IgD-negative memory B cell (primary cell): ENCODE data around the gene NACAD. TPM values are rescaled to one million over a fixed set of nuclear protein-coding genes. Genes with fewer than 3 reads are reported as not detected.

Experiments used
- H3K27ac Mint-ChIP-seq, 3 donors: one replicate each; pipeline ENCODE4 v1.8.0; 2020 to 2022; ENCODE audit warnings: mild to moderate bottlenecking in 3 of 3, mixed read lengths in 3 of 3, moderate library complexity in 1 of 3
- H3K27me3 Mint-ChIP-seq: one replicate; pipeline ENCODE4 v1.8.0; 2021; ENCODE audit warnings: mixed read lengths
- H3K36me3 Mint-ChIP-seq: one replicate; pipeline ENCODE4 v1.8.0; 2020; ENCODE audit warnings: mild to moderate bottlenecking, mixed read lengths
- H3K4me1 Mint-ChIP-seq, 3 donors: one replicate each; pipeline ENCODE4 v1.8.0; 2020 to 2022; ENCODE audit warnings: mixed read lengths in 3 of 3, mild to moderate bottlenecking in 1 of 3
- H3K4me3 Mint-ChIP-seq, 4 donors: one replicate each; pipeline ENCODE4 v1.8.0; 2020 to 2022; ENCODE audit warnings: mild to moderate bottlenecking in 4 of 4, mixed read lengths in 4 of 4, moderate library complexity in 3 of 4
- H3K9me3 Mint-ChIP-seq, 3 donors: one replicate each; pipeline ENCODE4 v1.8.0; 2020 to 2021; ENCODE audit warnings: mixed read lengths in 3 of 3, mild to moderate bottlenecking in 1 of 3
- polyA plus RNA-seq: library from polyadenylated mRNA; unstranded; fragments of 300-500 nt; fragmentation: Illumina TruSeq; gene quantifications from one replicate; pipeline ENCODE4 v1.2.3, GENCODE V29; 2021

Gene NACAD
- polyA plus RNA-seq, 1 donor from 2014 or later = not detected

DNA sequence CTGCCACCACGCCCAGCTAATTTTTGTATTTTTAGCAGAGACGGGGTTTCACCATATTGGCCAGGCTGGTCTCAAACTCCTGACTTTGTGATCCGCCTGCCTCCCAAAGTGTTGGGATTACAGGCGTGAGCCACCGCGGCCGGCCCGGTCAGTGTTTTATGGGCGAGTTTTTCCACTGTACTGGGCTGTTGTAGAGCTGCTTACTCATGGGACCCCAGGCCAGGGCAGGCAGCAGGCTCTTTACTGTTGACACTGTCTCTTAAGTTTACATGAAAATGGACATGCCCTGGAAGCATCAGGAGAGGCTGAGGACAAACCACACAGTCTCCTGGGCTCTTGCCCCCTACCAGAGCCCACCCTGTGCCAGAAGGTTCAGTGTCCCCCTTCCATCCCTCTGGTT, 11.2 kb downstream of the NACAD start:
- H3K27ac Mint-ChIP-seq = no peak overlapping the region
- H3K4me1 Mint-ChIP-seq = peaks cover 0 to 3% (median 0%) of the 10 kb centered on the region in 3 donors

DNA sequence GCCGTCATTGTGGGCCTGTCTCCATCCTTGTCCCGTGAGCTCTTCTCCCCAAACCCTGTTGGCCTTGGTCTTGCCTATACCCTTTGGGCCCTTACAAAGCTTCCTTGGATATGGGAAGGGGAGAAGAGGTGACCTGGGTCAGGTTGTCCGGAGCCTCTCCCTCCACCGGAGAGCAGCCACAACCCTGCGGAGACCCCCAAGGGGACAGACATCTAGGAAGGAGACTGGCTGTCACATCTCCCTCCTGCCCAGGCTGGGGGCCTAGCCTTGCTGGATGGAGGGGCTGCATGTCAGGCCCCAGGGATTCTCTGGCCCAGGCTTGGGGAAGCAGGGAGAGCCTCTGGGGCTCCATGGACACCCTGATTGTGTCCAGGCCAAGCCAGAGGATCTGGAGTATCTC, 11.8 kb downstream of the NACAD start:
- no peaks in the 10 kb centered on the region for H3K36me3 Mint-ChIP-seq
- no peaks in the 10 kb centered on the region for H3K9me3 Mint-ChIP-seq
- peaks cover 0 to 3% (median 0%) of the 10 kb centered on the region in 3 donors for H3K4me1 Mint-ChIP-seq
- peak overlapping the region in 1 of 3 donors; percentile 39 for H3K27ac Mint-ChIP-seq
- no peak overlapping the region for H3K4me3 Mint-ChIP-seq
- no peaks in the 10 kb centered on the region for H3K27me3 Mint-ChIP-seq

More for the DNA sequence above, 11.2 kb downstream of the NACAD start:
- Mint-ChIP-seq H3K36me3 (no peaks in the 10 kb centered on the region), H3K4me3 (no peak overlapping the region), H3K9me3 (no peaks in the 10 kb centered on the region), H3K27me3 (no peaks in the 10 kb centered on the region)

DNA sequence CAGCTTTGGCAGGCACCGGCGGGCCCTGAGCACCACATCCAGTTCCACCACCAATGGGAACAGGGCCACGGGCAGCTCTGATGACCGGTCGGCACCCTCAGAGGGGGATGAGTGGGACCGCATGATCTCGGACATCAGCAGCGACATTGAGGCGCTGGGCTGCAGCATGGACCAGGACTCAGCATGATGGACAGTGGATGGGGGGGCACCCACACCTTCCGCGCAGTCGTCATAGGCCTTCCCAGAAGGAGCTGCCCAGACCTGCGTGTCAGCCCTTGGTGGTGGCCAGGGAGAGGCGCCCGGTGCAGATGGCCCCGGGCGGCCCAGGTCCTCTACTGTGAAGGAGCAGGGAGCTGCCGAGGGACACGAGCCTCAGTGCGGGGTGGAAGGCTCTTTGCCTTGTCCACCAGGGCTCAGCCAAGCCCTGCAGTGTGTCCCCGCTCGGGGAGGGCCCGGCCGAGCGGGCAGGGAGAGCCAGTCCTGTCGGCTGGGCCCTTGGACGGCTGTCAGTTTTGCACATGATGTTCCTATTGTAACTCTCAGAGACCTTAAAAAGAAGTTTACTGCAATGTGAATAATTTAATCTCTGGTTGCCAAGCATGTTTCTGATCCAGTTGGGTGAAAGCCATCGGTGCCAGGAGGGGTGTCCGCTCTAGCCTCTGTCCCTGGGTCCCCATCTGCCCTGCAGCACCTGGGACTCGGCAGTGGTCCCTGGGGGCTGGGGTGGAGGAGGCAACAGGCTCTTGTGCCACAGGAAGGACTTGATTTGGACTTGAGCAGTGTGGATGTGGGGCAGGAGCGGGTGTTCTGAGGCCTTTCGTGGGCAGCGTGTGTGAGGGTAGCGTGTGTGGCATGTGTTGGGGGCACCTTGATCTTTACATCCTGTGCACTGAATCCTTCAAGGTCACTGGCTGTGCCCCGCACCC, 12.6 kb downstream of the NACAD start:
- H3K27me3 Mint-ChIP-seq = no peaks in the 10 kb centered on the region
- no peak overlapping the region for H3K4me3 Mint-ChIP-seq
- peak overlapping the region in 1 of 3 donors; percentile 39 for H3K27ac Mint-ChIP-seq
- no peaks in the 10 kb centered on the region for H3K9me3 Mint-ChIP-seq
- peaks cover 0 to 3% (median 3%) of the 10 kb centered on the region in 3 donors for H3K4me1 Mint-ChIP-seq
- H3K36me3 Mint-ChIP-seq = no peaks in the 10 kb centered on the region

DNA sequence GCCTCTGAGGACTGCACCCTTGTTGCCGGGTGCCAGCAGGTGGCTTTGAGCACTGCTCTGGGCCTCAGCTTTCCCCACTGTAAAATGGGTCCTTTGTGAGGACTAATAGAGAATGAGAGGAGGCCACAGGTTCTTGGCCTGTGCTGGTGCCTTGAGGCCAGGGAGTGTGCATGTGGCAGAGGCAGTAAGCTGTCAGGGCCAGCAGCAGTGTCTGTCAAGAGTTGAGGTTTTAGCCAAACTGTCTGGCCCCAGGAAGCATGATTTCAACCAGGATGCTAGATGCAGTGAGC, 13.5 kb downstream of the NACAD start:
- Mint-ChIP-seq H3K36me3 (no peaks in the 10 kb centered on the region), H3K4me3 (no peak overlapping the region), H3K27me3 (no peaks in the 10 kb centered on the region), H3K9me3 (no peaks in the 10 kb centered on the region), H3K27ac (no peak overlapping the region), H3K4me1 (peaks cover 0 to 3% (median 3%) of the 10 kb centered on the region in 3 donors)

DNA sequence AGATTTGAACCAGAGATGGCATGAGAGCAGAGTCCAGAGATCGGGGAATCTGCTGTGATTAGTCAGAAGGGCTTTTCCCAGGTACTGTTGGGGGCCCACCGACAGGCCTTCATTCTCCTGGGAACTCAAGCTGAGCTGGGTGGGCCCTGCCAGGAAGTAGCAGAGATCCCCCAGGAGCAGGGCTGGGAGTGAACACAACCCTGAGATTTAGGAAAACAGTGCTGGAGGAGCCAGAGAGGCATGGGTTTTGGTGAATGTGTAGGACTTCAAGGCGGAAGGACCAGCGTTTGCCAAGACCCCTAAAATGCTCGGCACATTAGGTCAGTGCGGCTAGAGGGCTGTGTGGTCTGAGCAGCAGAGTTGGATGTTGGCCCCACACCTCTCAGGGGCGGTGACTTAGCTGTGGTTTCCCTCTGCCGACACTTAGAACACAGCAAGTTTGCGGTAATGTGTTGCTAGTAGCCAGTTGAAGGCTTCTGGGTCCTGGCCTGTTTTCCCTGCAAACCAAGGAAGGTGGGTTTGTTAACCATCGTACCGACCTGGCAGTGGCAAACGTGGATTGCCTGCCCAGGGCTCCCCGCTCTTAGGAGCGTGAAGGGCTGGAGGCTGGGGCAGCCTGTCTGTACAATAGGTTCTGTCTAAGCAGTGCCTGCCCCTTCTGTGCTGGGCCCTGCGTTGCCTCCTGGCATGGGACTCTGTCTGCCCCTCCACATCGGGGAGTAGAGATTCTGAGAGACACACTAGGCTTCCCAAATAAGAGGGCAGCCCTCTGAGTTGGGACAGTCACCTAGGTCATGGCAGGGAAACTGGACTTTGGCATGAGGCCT, 14.0 kb downstream of the NACAD start:
- Mint-ChIP-seq H3K36me3 (no peaks in the 10 kb centered on the region), H3K4me3 (no peak overlapping the region), H3K27me3 (no peaks in the 10 kb centered on the region), H3K27ac (no peak overlapping the region), H3K9me3 (no peaks in the 10 kb centered on the region), H3K4me1 (peaks cover 0 to 3% (median 3%) of the 10 kb centered on the region in 3 donors)

DNA sequence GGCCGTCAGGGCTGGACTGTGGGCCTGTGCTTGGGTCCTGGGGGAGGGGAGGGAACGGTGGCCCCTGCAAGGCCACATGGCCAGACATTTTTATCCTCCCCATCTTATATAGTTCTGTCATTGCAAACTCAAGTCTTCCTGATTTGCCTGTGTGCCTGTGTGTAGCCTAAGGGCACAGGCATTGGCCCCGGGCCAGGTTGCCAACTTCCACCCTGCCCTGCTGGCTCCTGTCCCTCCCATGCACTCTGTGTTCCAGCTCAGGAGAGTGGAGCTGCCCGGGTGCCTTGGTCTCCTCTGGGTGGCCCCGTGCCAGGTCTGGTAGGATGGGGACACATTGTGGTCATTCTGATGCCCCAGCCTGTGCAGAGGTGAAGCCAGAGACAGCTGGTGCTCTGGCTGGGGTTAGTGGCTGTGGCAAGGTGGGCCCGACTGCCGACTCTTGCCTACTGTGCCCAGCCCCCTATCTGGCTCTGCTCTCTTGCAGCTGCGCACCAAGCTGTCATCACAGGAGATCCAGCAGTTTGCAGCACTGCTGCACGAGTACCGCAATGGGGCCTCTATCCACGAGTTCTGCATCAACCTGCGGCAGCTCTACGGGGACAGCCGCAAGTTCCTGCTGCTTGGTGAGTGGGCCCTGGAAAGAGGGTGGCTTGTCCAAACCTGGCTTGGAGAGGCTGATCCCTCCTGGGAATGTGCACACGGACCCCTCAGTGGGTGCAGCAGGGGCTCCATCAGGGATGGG, 14.8 kb downstream of the NACAD start:
- H3K36me3 Mint-ChIP-seq = peaks cover 2% of the 10 kb centered on the region
- H3K9me3 Mint-ChIP-seq = no peaks in the 10 kb centered on the region
- peak overlapping the region in 1 of 3 donors; percentile 23 for H3K27ac Mint-ChIP-seq
- no peaks in the 10 kb centered on the region for H3K27me3 Mint-ChIP-seq
- H3K4me3 Mint-ChIP-seq = no peak overlapping the region
- H3K4me1 Mint-ChIP-seq = peaks cover 0 to 6% (median 3%) of the 10 kb centered on the region in 3 donors

DNA sequence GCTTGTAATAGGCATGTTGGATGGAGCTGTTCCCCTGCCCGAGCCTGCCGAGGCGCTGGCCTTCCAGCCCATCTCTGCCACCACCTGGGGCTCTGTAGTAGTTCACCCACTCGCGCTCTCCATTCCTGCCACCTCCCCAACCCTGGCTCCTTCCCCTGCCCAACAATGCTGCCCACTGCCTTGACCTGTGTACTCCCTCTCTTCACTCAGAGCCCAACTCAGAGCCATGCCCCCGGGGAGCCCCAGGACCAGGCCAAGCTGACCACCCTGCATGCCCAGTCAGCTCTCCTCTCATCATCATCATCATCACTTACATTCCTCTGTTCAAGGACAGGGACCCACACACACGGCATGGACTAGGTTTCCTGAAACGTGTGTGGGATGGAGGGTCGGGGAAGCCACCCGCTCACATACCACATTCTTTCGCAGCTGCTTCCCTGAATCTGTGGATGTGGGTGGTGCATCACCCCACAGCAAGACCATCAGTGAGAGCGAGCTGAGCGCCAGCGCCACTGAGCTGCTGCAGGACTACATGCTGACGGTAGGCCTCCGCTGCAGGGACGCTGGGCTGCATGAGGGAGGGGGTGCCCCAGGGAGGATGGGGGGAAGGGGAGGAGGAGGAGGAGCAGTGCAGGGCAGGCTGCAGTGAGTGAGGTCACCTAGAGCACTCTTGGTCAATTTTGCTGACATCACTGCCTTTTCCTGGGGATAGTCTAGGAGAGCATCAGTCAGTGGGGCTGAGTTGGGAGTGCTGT, 15.6 kb downstream of the NACAD start:
- peaks cover 2% of the 10 kb centered on the region for H3K36me3 Mint-ChIP-seq
- peaks cover 0 to 4% (median 3%) of the 10 kb centered on the region in 3 donors for H3K4me1 Mint-ChIP-seq
- H3K27me3 Mint-ChIP-seq = no peaks in the 10 kb centered on the region
- no peaks in the 10 kb centered on the region for H3K9me3 Mint-ChIP-seq
- H3K27ac Mint-ChIP-seq = no peak overlapping the region
- no peak overlapping the region for H3K4me3 Mint-ChIP-seq

DNA sequence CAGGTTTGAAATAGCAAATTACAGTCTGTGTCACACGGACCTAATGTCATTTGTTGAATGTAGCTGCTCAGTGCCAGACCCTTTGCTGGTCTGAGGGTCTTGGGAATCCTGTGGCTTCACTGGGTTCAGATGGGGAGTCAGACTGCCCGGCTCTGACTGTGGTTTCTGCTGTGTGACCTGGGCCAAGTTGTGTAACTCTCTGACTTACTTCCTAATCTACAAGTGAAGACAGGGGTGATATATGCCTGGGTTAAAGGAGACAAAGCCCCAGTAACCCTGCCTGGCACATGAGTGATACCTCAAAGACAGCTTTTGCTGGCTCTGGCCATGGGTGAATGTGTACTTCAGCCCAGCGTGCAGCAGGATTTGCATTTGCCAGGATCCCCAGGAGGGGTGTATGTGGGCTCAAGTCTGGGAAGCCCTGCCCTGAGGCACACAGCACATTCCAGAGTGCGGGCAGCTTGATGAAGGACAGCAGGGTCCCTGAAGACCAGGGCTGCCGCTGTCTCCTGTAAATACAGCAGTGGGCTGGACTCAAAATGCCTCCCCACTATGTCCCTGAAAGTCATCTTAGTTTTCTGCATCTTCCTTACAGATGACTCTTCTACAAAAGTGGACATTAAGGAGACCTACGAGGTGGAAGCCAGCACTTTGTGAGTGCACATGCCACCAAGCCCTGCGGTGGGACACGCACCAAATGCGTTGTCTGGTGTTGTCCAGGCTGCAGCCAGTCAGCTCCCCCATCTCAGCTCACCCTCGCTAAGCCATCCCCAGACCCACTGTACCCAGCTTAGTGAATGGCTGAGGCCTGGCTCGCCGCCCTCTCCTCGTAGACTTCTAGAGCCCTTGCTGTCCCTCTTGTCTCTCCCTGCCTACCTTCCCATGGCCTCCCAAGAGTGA, 16.4 kb downstream of the NACAD start:
- no peaks in the 10 kb centered on the region for H3K27me3 Mint-ChIP-seq
- peaks cover 2% of the 10 kb centered on the region for H3K36me3 Mint-ChIP-seq
- H3K9me3 Mint-ChIP-seq = no peaks in the 10 kb centered on the region
- H3K4me1 Mint-ChIP-seq = peaks cover 0 to 3% (median 3%) of the 10 kb centered on the region in 3 donors
- H3K27ac Mint-ChIP-seq = no peak overlapping the region
- H3K4me3 Mint-ChIP-seq = no peak overlapping the region

DNA sequence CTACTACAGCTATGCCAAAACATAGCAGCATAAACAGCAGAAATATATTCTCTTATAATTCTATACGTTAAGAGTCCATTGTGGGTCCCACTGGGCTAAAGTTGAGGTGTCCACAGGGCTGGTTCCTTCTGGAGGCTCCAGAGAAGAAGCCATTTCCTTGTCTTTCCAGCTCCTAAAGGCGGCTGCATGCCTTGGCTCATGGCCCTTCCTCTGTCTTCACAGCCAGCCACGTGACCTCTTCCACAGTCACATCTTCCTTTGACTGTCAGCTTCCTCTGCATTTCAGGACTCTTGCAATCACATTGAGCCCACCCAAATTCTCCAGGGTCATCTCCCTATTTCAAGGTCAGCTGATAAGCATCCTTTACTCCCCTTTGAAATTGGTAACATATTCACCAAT, 17.2 kb downstream of the NACAD start:
- Mint-ChIP-seq H3K4me3 (no peak overlapping the region), H3K36me3 (peaks cover 2% of the 10 kb centered on the region), H3K9me3 (no peaks in the 10 kb centered on the region), H3K4me1 (peaks cover 0 to 3% (median 3%) of the 10 kb centered on the region in 3 donors), H3K27ac (no peak overlapping the region), H3K27me3 (no peaks in the 10 kb centered on the region)

DNA sequence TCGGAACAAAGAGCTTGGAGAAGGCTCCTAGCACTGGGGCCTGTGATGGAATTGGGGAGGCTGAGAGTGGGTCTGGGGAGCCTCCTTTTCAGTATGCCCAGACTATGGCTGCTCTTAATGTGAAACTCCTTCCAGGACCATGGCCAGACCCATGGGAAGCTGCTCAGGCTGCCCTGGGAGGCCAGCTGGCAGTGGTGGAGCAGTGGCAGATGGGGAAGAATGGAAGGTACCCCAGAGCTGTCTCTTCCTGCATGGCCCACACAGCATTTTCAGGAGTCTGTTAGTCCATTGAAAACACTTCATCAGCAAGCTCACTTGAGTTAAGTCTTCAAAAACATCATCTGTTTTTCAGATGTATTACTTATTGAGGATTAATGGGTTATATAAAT, 18.5 kb downstream of the NACAD start:
- H3K27ac Mint-ChIP-seq = no peak overlapping the region
- H3K27me3 Mint-ChIP-seq = no peaks in the 10 kb centered on the region
- peaks cover 0 to 6% (median 3%) of the 10 kb centered on the region in 3 donors for H3K4me1 Mint-ChIP-seq
- peaks cover 2% of the 10 kb centered on the region for H3K36me3 Mint-ChIP-seq
- H3K9me3 Mint-ChIP-seq = no peaks in the 10 kb centered on the region
- no peak overlapping the region for H3K4me3 Mint-ChIP-seq

DNA sequence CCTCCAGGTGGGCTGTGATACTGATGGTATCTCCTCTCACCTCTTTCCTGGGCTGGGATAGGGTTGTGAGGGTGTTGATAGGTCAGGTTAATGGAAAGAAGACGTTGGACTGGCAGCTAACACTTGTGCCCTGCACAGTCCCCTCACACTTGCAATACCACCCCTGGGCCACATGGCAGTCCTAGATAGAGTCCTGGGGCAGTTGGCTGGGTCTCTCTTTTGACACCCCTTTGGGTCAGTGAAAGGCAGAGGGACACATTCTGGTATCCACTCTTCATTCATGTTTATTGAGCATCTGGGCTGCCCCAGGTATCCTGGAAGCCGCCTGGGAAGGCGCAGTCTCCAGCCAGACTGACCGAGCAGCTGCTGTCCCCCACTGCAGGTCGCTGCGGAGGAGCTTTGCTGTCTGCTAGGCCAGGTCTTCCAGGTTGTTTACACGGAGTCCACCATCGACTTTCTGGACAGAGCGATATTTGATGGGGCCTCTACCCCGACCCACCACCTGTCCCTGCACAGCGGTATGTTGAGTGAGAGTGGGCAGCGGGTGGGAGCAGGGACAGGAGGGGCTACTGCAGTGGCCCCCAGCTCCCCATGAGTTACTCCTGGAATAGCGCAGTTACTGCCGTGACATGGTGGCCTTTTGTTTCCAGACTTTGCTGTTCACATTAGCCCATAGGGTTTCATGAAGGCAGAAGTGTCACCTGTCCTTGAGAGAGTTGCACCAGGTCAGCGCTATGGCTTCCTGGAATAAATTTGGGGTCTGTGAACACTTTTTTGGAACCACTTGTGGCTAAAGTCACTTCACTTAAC, 19.1 kb downstream of the NACAD start:
- no peak overlapping the region for H3K4me3 Mint-ChIP-seq
- H3K9me3 Mint-ChIP-seq = no peaks in the 10 kb centered on the region
- peaks cover 0 to 6% (median 3%) of the 10 kb centered on the region in 3 donors for H3K4me1 Mint-ChIP-seq
- H3K27ac Mint-ChIP-seq = peak overlapping the region in 1 of 3 donors; percentile 57
- H3K36me3 Mint-ChIP-seq = peaks cover 2% of the 10 kb centered on the region
- H3K27me3 Mint-ChIP-seq = no peaks in the 10 kb centered on the region

DNA sequence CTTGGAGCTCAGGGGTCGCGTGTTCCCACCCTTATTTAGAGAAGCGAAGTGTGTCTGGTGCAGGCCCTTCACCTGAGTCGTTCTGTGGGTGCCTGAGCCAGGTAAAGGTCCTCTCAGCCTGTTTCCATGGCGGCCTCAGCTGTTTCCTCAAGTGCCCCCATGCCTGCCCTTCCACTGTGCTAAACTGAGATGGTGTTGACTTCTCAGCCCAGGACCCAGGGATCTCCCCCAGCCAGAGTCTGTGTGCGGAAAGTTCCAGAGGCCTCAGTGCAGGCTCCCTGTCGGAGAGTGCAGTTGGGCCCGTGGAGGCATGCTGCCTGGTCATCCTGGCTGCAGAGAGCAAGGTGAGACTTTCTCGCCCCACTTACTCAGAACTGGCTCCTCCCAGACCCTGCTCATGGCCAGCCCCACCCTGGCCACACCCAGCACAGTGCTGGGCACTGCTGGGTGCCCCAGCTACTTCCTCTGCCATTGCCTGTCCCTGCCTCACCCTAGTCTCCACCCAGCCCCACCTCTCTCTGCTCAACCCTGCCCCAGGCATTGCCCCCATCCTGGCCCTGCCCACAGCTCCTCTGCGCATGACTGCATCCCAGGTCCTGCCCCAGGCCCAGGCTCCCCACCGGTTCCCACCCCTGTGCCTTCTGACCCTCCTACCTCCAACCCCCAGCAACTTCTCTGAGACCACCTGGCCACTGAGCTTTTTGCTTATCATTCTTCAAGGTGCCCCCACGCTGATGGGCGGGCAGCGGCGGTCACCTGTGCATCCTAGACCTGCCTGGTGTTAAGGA, 20.3 kb downstream of the NACAD start:
- peaks cover 2% of the 10 kb centered on the region for H3K36me3 Mint-ChIP-seq
- H3K9me3 Mint-ChIP-seq = no peaks in the 10 kb centered on the region
- H3K4me1 Mint-ChIP-seq = peaks cover 3 to 12% (median 5%) of the 10 kb centered on the region in 3 donors
- no peaks in the 10 kb centered on the region for H3K27me3 Mint-ChIP-seq
- no peak overlapping the region for H3K4me3 Mint-ChIP-seq
- H3K27ac Mint-ChIP-seq = peak overlapping the region in 2 of 3 donors; percentile 57 to 59
